HG02571 (cell line): ENCODE data around the gene SMURF2.
A peak's percentile ranks its signal among the peaks of the same experiment; 100 is the strongest.

ENCODE experiments used
- ATAC-seq: cut with Tn5 transposase; IDR thresholded peaks from one replicate; pipeline ENCODE4 v1.9.1; 2021; ENCODE audit warnings: mild to moderate bottlenecking, moderate library complexity; ENCODE audit not compliant: unreplicated experiment

Gene SMURF2

GRCh38 chr17:64544742-64545141, 117.4 kb downstream of the SMURF2 start:
- no peak for ATAC-seq

- ATAC-seq = no peak
Measured at GRCh38 chr17:64540118-64540776, 121.9 kb downstream of the SMURF2 start.

GRCh38 chr17:64538508-64539130, 123.5 kb downstream of the SMURF2 start:
- no peak for ATAC-seq

GRCh38 chr17:64537488-64537887, 124.6 kb downstream of the SMURF2 start:
- no peak for ATAC-seq

- ATAC-seq = no peak
Measured at GRCh38 chr17:64536913-64537312, 125.2 kb downstream of the SMURF2 start.

- ATAC-seq = no peak
Measured at GRCh38 chr17:64535357-64535756, 126.8 kb downstream of the SMURF2 start.

GRCh38 chr17:64534187-64534586, 127.9 kb downstream of the SMURF2 start:
- no peak for ATAC-seq

GRCh38 chr17:64533784-64534183, 128.3 kb downstream of the SMURF2 start:
- no peak for ATAC-seq

GRCh38 chr17:64532409-64532808, 129.7 kb downstream of the SMURF2 start:
- no peak for ATAC-seq

- ATAC-seq = no peak
Measured at GRCh38 chr17:64531955-64532371, 130.1 kb downstream of the SMURF2 start.

- ATAC-seq = no peak
Measured at GRCh38 chr17:64529221-64529620, 132.9 kb downstream of the SMURF2 start.

GRCh38 chr17:64527914-64528313, 134.2 kb downstream of the SMURF2 start:
- ATAC-seq = no peak

- ATAC-seq = no peak
Measured at GRCh38 chr17:64520359-64520758, 141.7 kb downstream of the SMURF2 start.

GRCh38 chr17:64519601-64520000, 142.5 kb downstream of the SMURF2 start:
- no peak for ATAC-seq

- ATAC-seq = no peak
Measured at GRCh38 chr17:64515829-64516228, 146.3 kb downstream of the SMURF2 start.

GRCh38 chr17:64515419-64515818, 146.7 kb downstream of the SMURF2 start:
- no peak for ATAC-seq

- ATAC-seq = no peak
Measured at GRCh38 chr17:64509179-64509578, 152.9 kb downstream of the SMURF2 start.

- ATAC-seq = no peak
Measured at GRCh38 chr17:64508683-64509082, 153.4 kb downstream of the SMURF2 start.

GRCh38 chr17:64507413-64507782, 154.7 kb downstream of the SMURF2 start:
- no peak for ATAC-seq

GRCh38 chr17:64506576-64507412, 155.3 kb downstream of the SMURF2 start, which contains the start of gene CEP95:
TSS of gene CEP95 (plus strand) at chr17:64506977. CDS start at chr17:64507098, 121 bp downstream.
- ATAC-seq = peak; percentile 49

GRCh38 chr17:64506201-64506575, 155.9 kb downstream of the SMURF2 start, which contains the start of gene DDX5:
TSS of gene DDX5 (minus strand) at chr17:64506289. CDS start at chr17:64506119, 170 bp downstream.
- peak; percentile 50 for ATAC-seq
